Posterior cingulate gyrus (tissue), 11 donors: Measurements from ENCODE around the gene FKBP4.
A peak's percentile ranks its signal among the peaks of the same experiment; 100 is the strongest.

ENCODE experiments used
- DNase-seq, 10 donors: peaks; one replicate each; pipeline versions ENCODE4 v3.0.0 to v3.0.0-alpha.2; 2020 to 2021; ENCODE audit warnings: mixed read lengths in 3 of 10
- intact Hi-C: fragments of 100-400 bp; cut with DNase I; formaldehyde crosslinking; loops from one replicate; pipeline ENCODE4 v1.15.1; 2023

FKBP4 gene

DNA sequence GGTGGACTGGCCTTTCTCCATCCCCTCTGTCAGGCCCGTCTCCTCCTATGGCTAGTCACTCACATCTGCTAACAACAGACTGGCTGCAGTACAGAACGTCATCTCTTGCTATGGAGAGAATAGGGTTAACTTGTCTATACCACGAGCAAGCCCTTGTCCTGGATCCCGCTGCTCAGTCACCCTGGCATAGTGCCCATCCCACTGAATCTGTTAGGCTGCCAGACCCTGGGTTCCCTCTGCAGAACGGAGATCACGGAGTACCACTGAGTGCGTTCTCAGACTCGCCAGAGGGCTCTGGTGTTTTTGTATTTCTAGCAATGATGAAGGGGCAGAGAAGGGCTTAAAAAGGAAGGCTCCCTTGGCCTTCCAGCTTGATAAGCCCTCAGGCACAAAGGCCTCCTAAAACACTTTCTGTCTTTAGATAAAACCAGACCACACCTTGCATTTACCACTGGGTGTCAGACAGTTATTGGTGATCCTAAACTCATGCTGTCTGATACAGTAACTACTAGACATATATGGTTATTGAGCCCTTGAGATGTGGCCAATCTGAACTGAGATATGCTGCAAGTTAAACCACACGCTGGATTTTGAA lies 46.4 kb downstream of the FKBP4 start:
- intact Hi-C loops: no loop called here
- DNase-seq: peak in 1 of 10 donors; percentile 17

DNA sequence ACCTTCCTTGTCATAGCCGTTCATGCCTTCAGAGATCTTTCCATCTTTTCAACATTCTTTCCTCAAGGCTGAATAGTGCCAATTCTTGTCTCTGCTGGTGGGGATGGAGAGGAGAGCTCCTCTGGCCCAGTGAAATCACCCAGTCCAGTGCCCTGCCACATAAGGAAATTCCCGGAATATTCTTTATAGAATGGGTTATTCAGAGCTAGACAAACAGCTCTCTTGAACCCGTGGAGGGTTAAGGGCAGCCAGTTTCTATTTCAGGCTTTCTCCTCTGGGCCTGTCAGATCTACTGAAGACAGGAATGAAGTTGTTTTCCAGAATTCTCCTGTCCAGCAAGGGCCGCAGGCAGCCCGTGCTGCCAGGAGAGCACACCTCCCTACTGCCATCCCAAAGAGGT lies 48.2 kb downstream of the FKBP4 start:
- peak in 1 of 10 donors; percentile 54 for DNase-seq
- intact Hi-C loops: no loop called here

DNA sequence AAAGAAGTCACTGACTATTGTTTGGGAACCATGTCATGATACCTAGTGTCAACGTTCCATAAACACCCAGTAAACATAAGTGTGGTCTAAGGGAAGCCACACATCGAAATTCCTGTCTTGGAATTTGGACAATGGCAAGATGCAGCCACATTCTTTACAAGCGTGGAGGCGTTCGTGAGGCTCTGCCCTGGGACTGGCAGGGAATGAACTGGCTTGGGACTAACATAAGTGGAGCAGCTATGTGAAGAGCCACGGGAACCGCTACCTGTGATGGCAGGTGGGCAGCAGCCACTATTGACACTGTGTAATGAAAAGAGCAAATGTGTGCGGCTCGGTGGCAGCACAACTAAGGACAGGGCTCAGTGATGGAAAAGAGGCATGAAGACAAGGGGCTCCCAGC lies 50.0 kb downstream of the FKBP4 start:
- intact Hi-C loops: loop anchor here (5.0 kb wide), 1 partner anchor 193 kb away; no protein-coding TSS in a partner anchor
- peak in 2 of 10 donors; percentile 14 to 29 for DNase-seq

DNA sequence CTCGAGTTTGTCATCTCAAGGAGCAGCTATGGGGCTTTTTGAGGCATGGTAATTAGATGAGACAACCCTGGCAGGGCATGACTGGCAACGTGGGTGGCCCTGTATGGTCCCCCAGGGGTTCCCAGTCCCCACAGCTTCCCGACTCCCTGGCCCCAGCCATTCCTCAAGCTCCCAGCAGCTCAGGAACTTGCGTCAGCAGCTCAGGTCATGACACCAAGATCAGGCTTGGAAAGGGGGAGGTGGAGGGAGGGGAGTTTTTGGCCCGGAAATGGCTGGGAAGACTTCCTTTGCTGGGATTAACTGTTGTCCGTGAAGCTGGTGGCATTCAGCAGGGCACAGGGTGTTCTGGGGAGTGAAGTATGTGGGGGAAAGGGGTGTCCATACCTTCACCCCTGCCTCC lies 50.5 kb downstream of the FKBP4 start:
- DNase-seq: peak in 2 of 10 donors; percentile 32 to 77

DNA sequence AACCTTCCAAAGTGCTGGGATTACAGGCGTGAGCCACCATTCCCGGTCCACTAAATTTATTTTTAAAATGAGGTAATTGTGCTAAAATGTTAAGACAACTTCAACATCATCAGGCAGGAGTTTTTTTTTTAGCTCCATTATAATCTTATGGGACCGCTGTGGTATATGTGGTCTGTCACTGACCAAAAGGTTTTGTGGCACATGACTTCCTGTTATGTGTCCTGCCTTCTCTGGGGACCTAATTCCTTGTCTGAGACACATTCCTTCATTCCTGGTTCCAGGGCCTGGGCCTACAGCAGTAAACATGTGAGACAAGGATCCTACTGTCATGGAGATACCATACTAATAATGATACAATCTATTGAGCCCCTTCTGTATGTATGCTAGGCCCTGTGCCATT lies 57.2 kb downstream of the FKBP4 start:
- DNase-seq: no peak
- intact Hi-C loops: no loop called here

More for the DNA sequence above, 50.5 kb downstream of the FKBP4 start:
- intact Hi-C loops: loop anchor here (5.0 kb wide), 1 partner anchor 192 kb away; no protein-coding TSS in a partner anchor

DNA sequence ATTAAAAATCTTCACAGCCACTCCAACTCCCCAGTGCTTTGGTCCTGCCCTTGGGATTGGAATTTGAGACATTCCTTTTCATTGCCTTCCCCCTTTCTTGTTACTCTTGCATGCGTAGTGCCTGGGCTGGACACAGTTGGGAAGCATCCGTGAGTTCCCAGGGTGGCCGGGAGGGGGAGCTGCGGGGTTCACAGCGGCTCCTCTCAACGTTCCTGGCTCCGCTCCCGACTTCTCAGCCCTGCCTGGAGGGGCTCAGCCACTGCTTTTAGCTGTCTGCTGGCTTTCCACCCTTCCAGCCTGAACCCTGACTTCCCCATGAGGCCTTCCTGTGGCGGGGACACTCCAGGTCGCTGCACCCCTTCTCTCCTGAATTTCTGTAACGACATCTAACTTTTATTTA lies 58.9 kb downstream of the FKBP4 start:
- DNase-seq: peak; percentile 67 to 97 (median 86)
- intact Hi-C loops: loop anchor here (1.0 kb wide), 1 partner anchor 91 kb away; no protein-coding TSS in a partner anchor
